Measurements from ENCODE around the gene ZBP1.

- TF ChIP-seq TEAD4 (IDR thresholded peaks at IDR 0.05) (no peak), USF1 (IDR thresholded peaks at IDR 0.05) (no peak), EP300 (IDR thresholded peaks at IDR 0.05; ENCODE audit: borderline replicate concordance) (no peak), TCF12 (IDR thresholded peaks at IDR 0.05; ENCODE audit: low read depth) (no peak), TAF1 (IDR thresholded peaks at IDR 0.05; ENCODE audit: low read depth) (no peak), YY1 (IDR thresholded peaks at IDR 0.05; ENCODE audit: low read depth) (no peak)
Measured at GRCh38 chr20:57653910-57654309, 33.7 kb upstream of the ZBP1 start.
